ENCODE results near the gene ZNF621. TPM values are rescaled to one million over a fixed set of nuclear protein-coding genes. Genes with fewer than 3 reads are reported as not detected.

ZNF621 gene
- total RNA-seq, 1 donor from 2014 or later: 5.1 TPM

DNA sequence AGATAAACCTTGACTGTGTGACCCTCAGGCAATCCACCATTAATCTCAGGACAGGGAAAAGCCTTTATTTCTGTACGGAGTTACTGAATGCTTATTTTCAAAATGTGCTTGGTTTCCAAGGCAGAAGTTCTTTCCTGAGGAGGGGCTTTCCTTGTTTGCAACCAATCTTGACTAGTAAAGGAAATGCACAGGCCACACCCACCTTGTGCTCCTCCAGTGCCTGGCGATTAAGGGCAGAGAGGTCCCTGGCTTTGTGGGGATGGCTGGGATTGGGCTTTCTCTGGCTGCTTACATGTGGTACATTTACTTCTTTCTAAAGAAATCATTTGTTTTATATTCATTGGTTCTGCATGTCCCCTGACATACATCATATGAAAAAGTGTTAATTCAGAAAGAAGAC lies 47.8 kb downstream of the ZNF621 start:
- H3K4me3 ChIP-seq (ENCODE audit: low read depth, low read length): no peak overlapping the region
- no peak for DNase-seq (ENCODE audit: low read depth)
- TF ChIP-seq CTCF (conservative IDR thresholded peaks at IDR 0.05; ENCODE audit: low read depth, low read length): no peak

- no peak for TF ChIP-seq CTCF (conservative IDR thresholded peaks at IDR 0.05; ENCODE audit: low read depth, low read length)
- no peak for DNase-seq (ENCODE audit: low read depth)
- no peak overlapping the region for H3K4me3 ChIP-seq (ENCODE audit: low read depth, low read length)
Observed at GRCh38 chr3:40574050-40574449, 49.3 kb downstream of the ZNF621 start.

DNA sequence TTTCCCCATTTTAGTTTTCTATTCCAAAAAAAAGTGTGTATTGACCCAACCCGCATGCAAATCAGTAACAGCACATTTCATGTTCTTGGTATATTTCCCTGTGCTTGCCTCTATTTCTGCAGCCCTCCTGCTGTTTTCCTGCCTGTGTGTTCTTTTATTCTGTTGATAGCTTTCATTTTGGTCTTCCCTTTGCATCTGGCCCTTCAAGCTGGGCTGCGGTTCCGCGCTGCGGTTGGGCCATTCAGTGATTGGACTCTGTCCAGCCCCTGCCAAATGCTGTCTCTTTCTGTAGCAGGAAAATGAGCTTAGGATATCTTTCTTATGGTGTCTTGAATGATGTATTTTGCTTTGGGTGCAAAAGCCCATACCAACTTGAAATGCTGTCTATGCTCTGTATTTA lies 49.9 kb downstream of the ZNF621 start:
- DNase-seq (ENCODE audit: low read depth): no peak
- no peak overlapping the region for H3K4me3 ChIP-seq (ENCODE audit: low read depth, low read length)
- TF ChIP-seq CTCF (conservative IDR thresholded peaks at IDR 0.05; ENCODE audit: low read depth, low read length): no peak

DNA sequence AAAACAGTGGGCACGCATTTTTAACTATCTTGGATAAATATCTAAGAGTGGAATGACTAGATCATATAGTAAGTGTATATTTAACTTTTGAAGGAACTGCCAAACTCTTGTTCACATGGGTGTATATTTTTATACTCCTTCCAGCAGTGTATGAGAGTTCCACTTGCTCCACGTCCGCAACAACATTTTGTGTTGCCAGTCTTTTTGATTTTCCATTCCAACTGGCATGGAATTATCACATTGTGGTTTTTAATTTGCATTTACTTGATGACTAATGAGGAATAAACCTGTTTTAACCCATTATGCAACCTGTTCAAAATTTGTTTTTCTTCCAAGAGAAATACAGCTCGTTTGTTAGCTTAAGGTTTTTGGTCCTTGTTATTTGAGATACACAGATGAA lies 51.6 kb downstream of the ZNF621 start:
- no peak for DNase-seq (ENCODE audit: low read depth)
- H3K4me3 ChIP-seq (ENCODE audit: low read depth, low read length): no peak overlapping the region
- no peak for TF ChIP-seq CTCF (conservative IDR thresholded peaks at IDR 0.05; ENCODE audit: low read depth, low read length)

- H3K4me3 ChIP-seq (ENCODE audit: low read depth, low read length): no peak overlapping the region
- TF ChIP-seq CTCF (conservative IDR thresholded peaks at IDR 0.05; ENCODE audit: low read depth, low read length): peak; percentile 99
- DNase-seq (ENCODE audit: low read depth): no peak
Observed at GRCh38 chr3:40580494-40581091, 55.8 kb downstream of the ZNF621 start.

DNA sequence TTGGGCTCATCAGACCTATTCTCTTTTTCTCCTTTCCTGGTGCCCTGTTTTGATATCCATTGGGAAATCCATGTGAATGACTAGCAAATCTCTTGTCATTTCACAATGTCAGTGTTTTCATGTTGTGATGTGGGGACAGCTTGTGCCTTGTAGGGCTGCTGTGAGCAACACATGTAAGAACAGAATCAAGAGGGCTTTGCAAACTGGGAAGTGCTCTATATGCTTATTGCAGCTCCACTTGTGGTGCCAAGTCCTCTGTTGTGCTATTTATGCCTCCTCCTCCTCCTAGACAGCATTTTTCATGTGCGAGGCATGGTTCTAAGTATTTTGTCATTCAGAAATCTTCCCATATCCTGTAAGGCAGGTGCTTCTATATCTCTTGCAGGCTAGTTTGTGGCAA lies 56.4 kb downstream of the ZNF621 start:
- TF ChIP-seq CTCF (conservative IDR thresholded peaks at IDR 0.05; ENCODE audit: low read depth, low read length): no peak
- no peak for DNase-seq (ENCODE audit: low read depth)

GRCh38 chr3:40582401-40583027 lies 57.8 kb downstream of the ZNF621 start:
- no peak overlapping the region for H3K4me3 ChIP-seq (ENCODE audit: low read depth, low read length)
- DNase-seq (ENCODE audit: low read depth): no peak
- no peak for TF ChIP-seq CTCF (conservative IDR thresholded peaks at IDR 0.05; ENCODE audit: low read depth, low read length)

More for the DNA sequence above, 56.4 kb downstream of the ZNF621 start:
- H3K4me3 ChIP-seq (ENCODE audit: low read depth, low read length): no peak overlapping the region
